ENCODE data around the gene FBP1.
"Not testable (repeated sequence)": the region's sequence is repeated elsewhere in the genome, so short reads cannot be mapped to it uniquely, and the experiment has no call there.

The FBP1 gene

GRCh38 chr9:94576131-94576530 is 63.2 kb downstream of the FBP1 start:
- no peak for DNase-seq (ENCODE audit: low read depth in 2 of 2)

- DNase-seq (ENCODE audit: low read depth in 2 of 2) = no peak
Measured at GRCh38 chr9:94568972-94569712, 70.2 kb downstream of the FBP1 start.

- no peak for DNase-seq (ENCODE audit: low read depth in 2 of 2)
Measured at GRCh38 chr9:94568250-94568889, 70.9 kb downstream of the FBP1 start.

- no peak for DNase-seq (ENCODE audit: low read depth in 2 of 2)
Measured at GRCh38 chr9:94567271-94567670, 72.0 kb downstream of the FBP1 start.

- no peak for DNase-seq (ENCODE audit: low read depth in 2 of 2)
Measured at GRCh38 chr9:94566550-94566949, 72.8 kb downstream of the FBP1 start.

GRCh38 chr9:94564279-94564678 is 75.0 kb downstream of the FBP1 start:
- not testable (repeated sequence) for DNase-seq (ENCODE audit: low read depth in 2 of 2)

GRCh38 chr9:94563548-94563947 is 75.8 kb downstream of the FBP1 start:
- DNase-seq (ENCODE audit: low read depth in 2 of 2) = no peak

- DNase-seq (ENCODE audit: low read depth in 2 of 2) = peak in 1 of 2 donors; percentile 1
Measured at GRCh38 chr9:94560237-94560636, 79.1 kb downstream of the FBP1 start.

GRCh38 chr9:94557376-94557775 is 81.9 kb downstream of the FBP1 start:
- no peak for DNase-seq (ENCODE audit: low read depth in 2 of 2)

GRCh38 chr9:94554439-94555331 is 84.6 kb downstream of the FBP1 start, which contains the start of gene PCAT7:
Gene PCAT7, plus strand, starts transcription at chr9:94555083.
- no peak for DNase-seq (ENCODE audit: low read depth in 2 of 2)

GRCh38 chr9:94554078-94554438 is 85.3 kb downstream of the FBP1 start:
- DNase-seq (ENCODE audit: low read depth in 2 of 2) = no peak
